CD8-positive, alpha-beta memory T cell (primary cell): Measurements from ENCODE around the gene SPNS3. TPM values are rescaled to one million over a fixed set of nuclear protein-coding genes. Genes with fewer than 3 reads are reported as not detected.
A peak's percentile ranks its signal among the peaks of the same experiment; 100 is the strongest.

Experiments
- CTCF ChIA-PET: fragments of 350-600 bp; sonication (Branson Sonifier 250); formaldehyde crosslinking; loops from one replicate; lab custom pipeline; 2021; ENCODE audit warnings: antibody characterized with exemption; lab: Charles Lee
- POLR2A ChIA-PET: fragments of 350-600 bp; sonication (Branson Sonifier 250); formaldehyde crosslinking; loops from one replicate; lab custom pipeline; 2021; ENCODE audit warnings: antibody characterized with exemption; lab: Charles Lee
- DNase-seq, 5 donors: peaks; one replicate each; pipeline versions ENCODE4 v3.0.0 to v3.0.0-alpha.2; 2020 to 2022; ENCODE audit warnings: mixed read lengths in 1 of 5
- H3K27ac ChIP-seq: one replicate; pipeline ENCODE4 v1.7.0; 2013; ENCODE audit warnings: low read depth, mild to moderate bottlenecking, low read length, moderate library complexity
- H3K27me3 ChIP-seq: 2 replicates; pipeline ENCODE4 v1.7.0; 2013; ENCODE audit warnings: low read length, mild to moderate bottlenecking; ENCODE audit not compliant: insufficient read depth, poor library complexity, severe bottlenecking
- H3K36me3 ChIP-seq: 2 replicates; pipeline ENCODE4 v1.7.0; 2013; ENCODE audit warnings: mild to moderate bottlenecking, low read length, moderate library complexity; ENCODE audit not compliant: insufficient read depth
- H3K4me1 ChIP-seq: 2 replicates; pipeline ENCODE4 v1.7.0; 2013; ENCODE audit warnings: mild to moderate bottlenecking, low read length, moderate library complexity; ENCODE audit not compliant: insufficient read depth
- H3K4me3 ChIP-seq: 2 replicates; pipeline ENCODE4 v1.7.0; 2013; ENCODE audit warnings: mild to moderate bottlenecking, low read length
- H3K9me3 ChIP-seq: 2 replicates; pipeline ENCODE4 v1.7.0; 2013; ENCODE audit warnings: mild to moderate bottlenecking, low read length
- H3K27ac Mint-ChIP-seq, 8 donors: one replicate each; pipeline ENCODE4 v1.8.0; 2020 to 2021; ENCODE audit warnings: mixed read lengths in 8 of 8, mild to moderate bottlenecking in 6 of 8, inconsistent platforms in 3 of 8, moderate library complexity in 3 of 8
- H3K27me3 Mint-ChIP-seq, 2 donors: one replicate each; pipeline ENCODE4 v1.8.0; 2020 to 2021; ENCODE audit warnings: mixed read lengths in 2 of 2, mild to moderate bottlenecking in 1 of 2, moderate library complexity in 1 of 2
- H3K36me3 Mint-ChIP-seq, 3 donors: one replicate each; pipeline ENCODE4 v1.8.0; 2020 to 2021; ENCODE audit warnings: mixed read lengths in 3 of 3, inconsistent platforms in 1 of 3, mild to moderate bottlenecking in 1 of 3
- H3K4me1 Mint-ChIP-seq, 3 donors: one replicate each; pipeline ENCODE4 v1.8.0; 2020 to 2021; ENCODE audit warnings: mixed read lengths in 3 of 3, inconsistent platforms in 1 of 3, mild to moderate bottlenecking in 1 of 3
- H3K4me3 Mint-ChIP-seq, 7 donors: one replicate each; pipeline ENCODE4 v1.8.0; 2020 to 2021; ENCODE audit warnings: mixed read lengths in 7 of 7, mild to moderate bottlenecking in 6 of 7, moderate library complexity in 4 of 7, inconsistent platforms in 2 of 7
- H3K9me3 Mint-ChIP-seq, 5 donors: one replicate each; pipeline ENCODE4 v1.8.0; 2020 to 2022; ENCODE audit warnings: mixed read lengths in 5 of 5, mild to moderate bottlenecking in 3 of 5, moderate library complexity in 2 of 5, inconsistent platforms in 1 of 5
- polyA plus RNA-seq: library from polyadenylated mRNA; unstranded; fragments of 300-500 nt; fragmentation: Illumina TruSeq; gene quantifications from one replicate; pipeline ENCODE4 v1.2.3, GENCODE V29; 2021
- total RNA-seq, 2 experiments: library from RNA; stranded (reverse); gene quantifications; one replicate each; pipeline ENCODE4 v1.2.3, GENCODE V29; 2021

SPNS3 gene
- total and polyA plus RNA-seq, 3 experiments from 2014 or later: 7.3 to 10.0 (median 7.5) TPM

DNA sequence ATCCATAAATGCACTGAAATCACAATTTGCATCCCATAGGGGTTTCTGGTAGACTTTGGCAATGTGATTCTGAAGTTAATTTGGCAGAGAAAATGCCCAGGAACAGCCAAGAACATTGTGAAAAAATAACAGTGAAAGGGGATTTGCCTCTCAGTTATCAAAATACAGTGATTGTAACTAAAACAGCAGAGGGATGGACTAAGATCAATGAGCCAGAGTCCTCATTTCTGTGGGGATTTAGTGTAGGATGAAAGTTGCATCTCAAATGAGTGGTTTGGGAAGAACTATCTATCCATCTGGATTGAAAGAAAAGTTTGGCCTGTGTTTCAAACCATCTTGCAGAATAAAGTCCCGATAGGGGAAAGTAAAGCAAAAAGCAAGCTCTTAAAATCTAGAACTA is 93.4 kb downstream of the SPNS3 start:
- Mint-ChIP-seq H3K36me3 (no peaks in the 10 kb centered on the region), H3K4me1 (no peaks in the 10 kb centered on the region), H3K4me3 (no peak overlapping the region), H3K27ac (no peak overlapping the region), H3K9me3 (no peaks in the 10 kb centered on the region), H3K27me3 (peaks cover 0 to 1% of the 10 kb centered on the region in 2 donors)
- Histone ChIP-seq H3K9me3 (no peaks in the 10 kb centered on the region), H3K27ac (no peak overlapping the region), H3K36me3 (no peaks in the 10 kb centered on the region), H3K4me1 (no peaks in the 10 kb centered on the region), H3K4me3 (no peak overlapping the region), H3K27me3 (no peaks in the 10 kb centered on the region)
- ChIA-PET POLR2A (no interaction called here), CTCF (no interaction called here)
- DNase-seq: no peak

DNA sequence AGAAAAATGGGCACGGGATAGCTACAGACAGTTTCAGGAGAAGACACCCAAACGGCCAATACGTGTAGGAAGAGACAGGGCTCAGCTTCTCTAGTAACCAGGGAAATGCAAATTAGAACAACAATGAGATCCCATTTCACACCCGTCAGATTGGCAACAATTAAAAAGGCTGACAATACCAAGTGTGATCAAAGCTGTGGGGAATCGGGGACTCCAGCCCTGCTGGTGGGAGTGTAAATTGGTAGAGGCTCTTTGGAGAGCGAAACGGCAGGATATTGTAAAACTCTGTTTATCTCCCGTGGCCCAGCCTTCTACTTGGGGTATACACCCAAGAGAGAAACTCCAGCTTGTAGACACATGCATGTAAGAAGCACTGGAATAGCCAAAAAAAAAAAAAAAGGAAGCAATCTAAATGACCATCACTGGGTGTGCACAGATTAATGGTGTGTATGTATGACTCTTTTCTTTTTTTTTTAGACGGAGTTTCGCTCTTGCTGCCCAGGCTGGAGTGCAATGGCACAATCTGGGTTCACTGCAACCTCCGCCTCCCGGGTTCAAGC is 93.9 kb downstream of the SPNS3 start:
- no peak for DNase-seq
- no peaks in the 10 kb centered on the region for H3K27me3 ChIP-seq
- CTCF ChIA-PET: no interaction called here
- Mint-ChIP-seq H3K36me3 (no peaks in the 10 kb centered on the region), H3K27me3 (peaks cover 0 to 1% of the 10 kb centered on the region in 2 donors), H3K27ac (no peak overlapping the region), H3K4me3 (no peak overlapping the region), H3K9me3 (no peaks in the 10 kb centered on the region), H3K4me1 (no peaks in the 10 kb centered on the region)
- no peaks in the 10 kb centered on the region for H3K36me3 ChIP-seq
- H3K4me3 ChIP-seq: no peak overlapping the region
- no peaks in the 10 kb centered on the region for H3K9me3 ChIP-seq
- H3K4me1 ChIP-seq: no peaks in the 10 kb centered on the region
- POLR2A ChIA-PET: no interaction called here
- H3K27ac ChIP-seq: no peak overlapping the region

DNA sequence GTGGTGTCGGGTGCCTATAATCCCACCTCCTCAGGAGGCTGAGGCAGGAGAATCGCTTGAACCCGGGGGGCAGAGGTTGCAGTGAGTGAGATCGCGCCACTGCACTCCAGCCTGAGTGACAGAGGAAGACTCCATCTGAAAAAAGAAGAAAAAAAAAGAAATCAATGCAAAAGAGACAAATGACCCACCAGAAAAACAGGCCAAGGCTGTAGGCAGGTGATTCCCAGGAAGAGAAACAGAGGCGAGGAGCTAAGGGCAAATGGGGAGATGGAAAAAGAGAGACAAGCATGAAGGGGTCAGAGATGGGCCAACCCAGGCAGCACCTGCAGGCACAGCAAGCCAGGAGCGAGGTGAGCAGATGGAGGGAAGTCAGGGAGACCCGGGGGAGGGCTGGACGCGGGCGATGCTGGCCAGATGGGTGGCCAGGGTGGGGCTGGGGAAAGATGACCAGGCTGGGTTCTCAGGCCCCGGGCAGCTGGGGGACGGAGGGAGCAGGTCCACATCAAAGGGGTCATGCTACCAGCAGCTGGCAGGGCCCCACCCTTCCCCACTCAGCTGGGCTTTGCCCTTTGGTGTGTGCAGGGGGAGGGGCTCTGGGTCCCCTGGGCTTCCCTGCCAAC is 95.9 kb downstream of the SPNS3 start:
- H3K36me3 Mint-ChIP-seq: no peaks in the 10 kb centered on the region

DNA sequence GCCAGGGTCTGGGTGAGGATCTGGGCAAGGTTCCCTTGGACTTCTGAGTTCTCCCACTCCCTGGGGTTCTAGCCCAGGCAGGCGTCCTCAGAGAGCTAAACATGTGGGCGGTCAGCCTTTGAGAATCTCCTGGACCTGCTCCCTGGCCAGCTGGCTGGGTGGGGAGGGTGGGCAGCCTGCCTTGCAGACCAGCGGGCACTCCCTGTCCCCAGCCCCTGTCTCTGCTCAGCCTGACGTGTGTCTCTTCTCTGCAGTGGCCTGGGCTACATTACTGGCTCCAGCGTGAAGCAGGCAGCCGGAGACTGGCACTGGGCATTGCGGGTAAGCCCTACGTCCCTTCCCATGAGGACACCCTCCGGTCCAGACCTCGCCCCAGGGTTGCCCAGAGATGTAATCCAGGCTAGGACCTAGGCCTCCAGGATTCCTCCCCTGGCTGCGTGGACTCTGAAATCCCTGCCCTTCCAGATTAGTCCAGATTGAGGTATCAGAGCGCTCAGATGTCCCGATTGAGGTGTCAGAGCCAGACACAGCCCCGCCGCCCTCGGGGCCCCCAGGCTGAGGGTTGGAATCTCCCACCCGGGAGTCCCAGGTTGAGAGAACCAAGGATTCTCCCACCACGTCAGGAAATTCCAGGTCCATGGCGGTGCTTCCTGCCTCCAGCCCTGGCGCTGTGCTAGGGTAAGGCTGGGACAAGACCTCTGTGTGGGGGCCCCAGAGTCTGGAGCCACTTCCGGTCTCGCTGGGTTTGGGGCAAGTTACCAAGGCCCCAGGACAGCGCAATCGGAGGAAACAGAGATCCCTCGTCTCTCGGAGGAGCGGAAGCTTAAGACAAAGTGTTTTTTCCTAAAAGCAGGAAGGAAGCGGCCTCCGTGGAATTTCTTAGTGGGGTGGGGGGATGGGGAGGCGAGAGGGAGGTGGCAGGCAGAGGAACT is 97.3 kb downstream of the SPNS3 start:
- no peak for DNase-seq
- no peaks in the 10 kb centered on the region for H3K27me3 ChIP-seq
- H3K27ac ChIP-seq: no peak overlapping the region
- no peaks in the 10 kb centered on the region for H3K9me3 Mint-ChIP-seq
- no peak overlapping the region for H3K4me3 ChIP-seq
- H3K36me3 Mint-ChIP-seq: no peaks in the 10 kb centered on the region
- no peak overlapping the region for H3K4me3 Mint-ChIP-seq
- POLR2A ChIA-PET: no interaction called here
- no peaks in the 10 kb centered on the region for H3K36me3 ChIP-seq
- peaks cover 0 to 9% (median 2%) of the 10 kb centered on the region in 3 donors for H3K4me1 Mint-ChIP-seq
- H3K4me1 ChIP-seq: no peaks in the 10 kb centered on the region
- no peaks in the 10 kb centered on the region for H3K9me3 ChIP-seq
- H3K27ac Mint-ChIP-seq: no peak overlapping the region
- peaks cover 0 to 1% of the 10 kb centered on the region in 2 donors for H3K27me3 Mint-ChIP-seq
- CTCF ChIA-PET: no interaction called here

More for the DNA sequence above, 95.9 kb downstream of the SPNS3 start:
- Mint-ChIP-seq H3K27ac (peak overlapping the region in 2 of 8 donors; percentile 46 to 47), H3K4me3 (no peak overlapping the region), H3K4me1 (peaks cover 0 to 9% (median 0%) of the 10 kb centered on the region in 3 donors), H3K9me3 (no peaks in the 10 kb centered on the region), H3K27me3 (peaks cover 0 to 1% of the 10 kb centered on the region in 2 donors)
- H3K9me3 ChIP-seq: no peaks in the 10 kb centered on the region
- no peak for DNase-seq
- H3K27me3 ChIP-seq: no peaks in the 10 kb centered on the region
- no peak overlapping the region for H3K27ac ChIP-seq
- no peaks in the 10 kb centered on the region for H3K4me1 ChIP-seq
- ChIA-PET CTCF (no interaction called here), POLR2A (no interaction called here)
- no peak overlapping the region for H3K4me3 ChIP-seq
- no peaks in the 10 kb centered on the region for H3K36me3 ChIP-seq

DNA sequence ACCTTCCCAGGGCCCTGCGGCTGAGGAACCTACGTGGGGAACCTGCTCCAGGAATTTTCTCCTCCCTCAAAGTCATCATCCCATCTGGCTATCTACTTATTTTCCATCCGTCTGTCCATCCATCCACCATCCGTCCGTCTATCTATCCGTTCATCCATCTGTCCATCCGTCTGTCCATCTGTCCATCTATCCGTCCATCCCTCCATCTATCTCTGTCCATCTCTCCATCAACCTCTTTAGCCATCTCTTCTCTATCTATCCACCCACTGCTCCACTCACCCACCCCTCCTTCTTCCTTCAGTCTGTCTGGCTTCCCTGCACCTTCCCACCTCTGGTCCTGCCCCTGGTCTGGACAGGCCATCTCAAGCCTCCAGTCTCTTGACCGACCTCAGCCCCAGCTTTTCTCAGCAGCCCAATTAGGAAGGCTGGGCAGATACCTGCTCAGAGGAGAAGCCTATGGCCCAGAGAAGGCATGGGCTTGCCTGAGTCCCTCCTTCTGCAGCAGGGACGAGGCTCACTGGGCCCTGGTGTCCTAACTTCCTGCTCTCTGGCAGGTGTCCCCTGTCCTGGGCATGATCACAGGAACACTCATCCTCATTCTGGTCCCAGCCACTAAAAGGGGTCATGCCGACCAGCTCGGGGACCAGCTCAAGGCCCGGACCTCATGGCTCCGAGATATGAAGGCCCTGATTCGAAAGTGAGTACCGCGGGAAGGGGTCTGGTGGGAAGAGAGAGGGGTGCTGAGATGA is 98.4 kb downstream of the SPNS3 start:
- no peak overlapping the region for H3K27ac ChIP-seq
- no peaks in the 10 kb centered on the region for H3K9me3 ChIP-seq
- no peak overlapping the region for H3K4me3 ChIP-seq
- no peaks in the 10 kb centered on the region for H3K4me1 ChIP-seq
- H3K27me3 Mint-ChIP-seq: peaks cover 0 to 1% of the 10 kb centered on the region in 2 donors
- H3K4me1 Mint-ChIP-seq: peaks cover 0 to 9% (median 2%) of the 10 kb centered on the region in 3 donors
- H3K9me3 Mint-ChIP-seq: no peaks in the 10 kb centered on the region
- ChIA-PET CTCF (no interaction called here), POLR2A (no interaction called here)
- no peak overlapping the region for H3K4me3 Mint-ChIP-seq
- H3K36me3 ChIP-seq: no peaks in the 10 kb centered on the region
- no peaks in the 10 kb centered on the region for H3K27me3 ChIP-seq
- H3K27ac Mint-ChIP-seq: peak overlapping the region in 1 of 8 donors; percentile 2
- no peak for DNase-seq
- H3K36me3 Mint-ChIP-seq: no peaks in the 10 kb centered on the region

GRCh38 chr17:4532860-4533522 is 99.3 kb downstream of the SPNS3 start:
- POLR2A ChIA-PET: no interaction called here
- peaks cover 0 to 7% (median 0%) of the 10 kb centered on the region in 3 donors for H3K36me3 Mint-ChIP-seq
- peak overlapping the region in 1 of 8 donors; percentile 12 for H3K27ac Mint-ChIP-seq

More at GRCh38 chr17:4532860-4533522, 99.3 kb downstream of the SPNS3 start:
- CTCF ChIA-PET: no interaction called here
- H3K27me3 Mint-ChIP-seq: peaks cover 0 to 1% of the 10 kb centered on the region in 2 donors
- H3K4me3 Mint-ChIP-seq: no peak overlapping the region
- no peaks in the 10 kb centered on the region for H3K36me3 ChIP-seq
- no peaks in the 10 kb centered on the region for H3K4me1 ChIP-seq
- H3K4me1 Mint-ChIP-seq: peaks cover 0 to 9% (median 2%) of the 10 kb centered on the region in 3 donors
- H3K9me3 ChIP-seq: no peaks in the 10 kb centered on the region
- no peak overlapping the region for H3K27ac ChIP-seq
- H3K27me3 ChIP-seq: no peaks in the 10 kb centered on the region
- no peak for DNase-seq
- H3K9me3 Mint-ChIP-seq: no peaks in the 10 kb centered on the region
- no peak overlapping the region for H3K4me3 ChIP-seq
